HPDE6-E6E7 (cell line): Measurements from ENCODE around the gene DAB1.
"Not testable (repeated sequence)": the region's sequence is repeated elsewhere in the genome, so short reads cannot be mapped to it uniquely, and the experiment has no call there.

ENCODE experiments used
- DNase-seq: peaks from one replicate; pipeline ENCODE4 v3.0.0; 2011; ENCODE audit warnings: missing footprints; ENCODE audit errors: extremely low spot score

DAB1 gene

DNA sequence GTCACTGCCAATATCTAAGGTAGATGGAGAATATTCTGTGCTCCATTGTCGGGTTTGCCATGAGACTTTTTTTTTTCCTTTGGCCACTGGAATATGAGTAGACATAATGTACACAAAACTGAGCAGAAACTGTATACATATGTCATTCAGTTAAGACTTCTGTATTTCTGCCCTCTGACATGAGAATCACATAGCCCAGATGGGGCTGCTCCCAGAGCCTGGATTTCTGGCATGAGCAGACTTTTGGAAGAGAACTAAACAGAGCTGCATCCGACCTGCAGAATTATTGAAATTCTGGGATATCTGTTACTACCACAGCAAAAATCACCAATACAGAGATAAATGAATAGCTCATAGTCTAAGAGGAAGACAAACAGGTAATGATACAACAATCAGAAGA lies 62.3 kb downstream of the DAB1 start:
- no peak for DNase-seq

DNA sequence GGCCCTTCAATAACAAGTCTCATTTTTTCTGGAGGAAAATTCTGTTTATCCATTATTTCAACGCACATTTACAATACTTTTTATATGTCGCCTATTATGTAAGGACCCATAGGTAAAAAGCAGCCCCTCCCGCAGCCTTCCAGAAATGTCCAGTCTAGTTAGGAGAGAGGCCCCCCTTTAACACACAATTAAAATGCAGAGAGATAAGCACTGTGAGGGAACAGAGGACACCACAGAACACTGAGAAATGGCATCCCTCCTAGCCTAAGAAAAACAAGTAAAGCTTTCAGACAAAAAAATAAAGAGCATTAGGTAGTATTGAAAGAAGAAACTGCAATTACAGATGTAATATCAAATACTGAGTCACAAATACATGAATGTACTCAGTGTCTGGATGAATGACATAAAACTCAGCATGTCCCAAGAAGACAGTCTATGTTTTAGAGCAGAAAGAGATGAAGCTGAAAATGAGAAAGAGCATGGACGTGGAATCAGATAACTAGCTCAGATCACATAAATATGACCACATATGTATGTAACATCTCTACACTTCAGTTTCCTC lies 62.9 kb downstream of the DAB1 start:
- DNase-seq: no peak

DNA sequence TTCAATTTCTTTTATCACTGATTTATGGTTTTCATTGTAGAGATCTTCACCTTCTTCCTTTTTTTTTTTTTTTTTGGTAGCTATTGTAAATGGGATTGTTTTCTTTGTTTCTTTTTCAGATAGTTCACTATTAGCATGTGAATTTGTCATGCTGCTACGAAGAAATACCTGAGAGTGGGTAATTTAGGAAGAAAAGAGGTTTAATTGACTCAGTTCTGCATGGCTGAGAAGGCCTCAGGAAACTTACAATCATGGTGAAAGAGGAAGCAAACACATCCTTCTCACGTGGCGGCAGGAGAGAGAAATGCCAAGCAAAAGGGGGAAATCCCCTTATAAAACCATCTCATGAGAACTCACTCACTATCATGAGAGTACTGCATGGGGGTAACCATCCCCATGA lies 66.4 kb downstream of the DAB1 start:
- no peak for DNase-seq

DNA sequence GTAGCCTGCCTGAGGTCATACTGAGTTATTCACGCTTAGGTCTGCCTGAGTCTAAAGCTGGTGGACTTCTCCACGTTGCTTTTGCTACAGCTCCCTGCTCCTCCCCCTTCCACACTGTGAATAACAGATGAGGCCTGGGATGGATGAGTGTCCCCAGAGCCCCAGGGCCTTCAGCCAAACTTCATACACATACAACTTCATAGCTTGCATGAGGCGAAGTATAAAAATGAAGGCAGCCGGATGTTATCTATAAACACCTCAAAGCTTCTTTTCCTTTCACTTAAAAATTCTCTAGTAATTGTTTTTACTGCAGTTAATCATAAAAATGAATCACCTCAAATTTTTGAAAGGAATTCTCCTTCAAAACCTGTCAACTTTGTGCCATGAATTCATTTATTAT lies 70.2 kb downstream of the DAB1 start:
- DNase-seq: no peak

DNA sequence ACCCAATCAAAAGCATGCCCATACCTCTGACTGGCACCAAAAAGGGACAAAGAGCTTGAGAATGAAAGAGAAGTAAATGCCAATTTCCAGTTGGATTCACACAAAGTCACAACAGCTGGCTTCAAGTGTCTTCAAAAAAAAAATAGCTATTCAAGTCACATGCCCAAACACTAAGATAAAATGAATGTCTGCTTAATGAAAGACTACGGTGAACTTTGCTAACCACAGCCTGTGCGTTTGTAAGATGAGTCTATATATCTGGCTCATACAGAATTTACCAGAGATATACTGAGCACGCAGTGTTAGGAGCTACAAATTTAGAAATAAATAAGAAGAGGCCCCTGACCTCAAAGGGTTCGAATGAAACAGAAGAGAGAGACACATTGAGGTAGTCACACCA lies 73.2 kb downstream of the DAB1 start:
- no peak for DNase-seq

DNA sequence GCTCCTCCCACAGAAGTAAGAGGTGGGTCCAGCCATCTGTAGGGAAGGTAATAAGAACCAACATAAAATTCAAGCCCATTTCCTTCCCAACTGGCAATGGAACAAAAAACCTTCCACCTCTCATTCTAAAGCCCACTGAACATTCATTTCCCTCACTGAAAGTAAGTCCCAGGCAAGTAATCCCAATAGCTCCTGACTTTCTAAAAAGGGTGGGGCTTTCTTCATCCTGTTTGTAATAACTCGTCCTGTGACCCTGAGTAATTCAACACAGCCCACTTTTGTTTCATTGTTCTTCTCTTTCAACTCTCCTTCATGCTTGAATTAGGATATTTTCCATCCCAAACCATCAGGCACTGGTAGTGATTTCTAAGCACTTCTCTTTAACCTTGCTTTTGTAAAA lies 74.9 kb downstream of the DAB1 start:
- no peak for DNase-seq

DNA sequence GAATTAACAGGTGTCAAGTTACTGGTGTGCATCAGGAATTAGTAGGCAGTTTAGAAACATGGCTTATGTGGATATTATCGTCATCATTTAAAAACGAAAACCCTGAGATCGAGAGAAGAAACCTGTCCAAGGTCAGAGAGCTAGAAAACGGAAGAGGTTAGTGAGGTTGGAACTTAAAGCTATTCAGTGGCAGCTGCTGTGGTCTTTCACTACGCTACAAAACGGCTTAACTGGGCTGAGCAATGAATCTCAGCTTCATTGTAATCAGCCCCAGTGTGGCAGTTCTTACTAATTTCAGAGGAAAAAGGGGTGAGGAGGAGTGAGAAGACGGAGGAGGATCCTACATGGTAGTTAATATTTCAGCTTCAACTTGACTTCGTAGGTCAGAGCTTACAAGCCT lies 77.9 kb downstream of the DAB1 start:
- DNase-seq: no peak

DNA sequence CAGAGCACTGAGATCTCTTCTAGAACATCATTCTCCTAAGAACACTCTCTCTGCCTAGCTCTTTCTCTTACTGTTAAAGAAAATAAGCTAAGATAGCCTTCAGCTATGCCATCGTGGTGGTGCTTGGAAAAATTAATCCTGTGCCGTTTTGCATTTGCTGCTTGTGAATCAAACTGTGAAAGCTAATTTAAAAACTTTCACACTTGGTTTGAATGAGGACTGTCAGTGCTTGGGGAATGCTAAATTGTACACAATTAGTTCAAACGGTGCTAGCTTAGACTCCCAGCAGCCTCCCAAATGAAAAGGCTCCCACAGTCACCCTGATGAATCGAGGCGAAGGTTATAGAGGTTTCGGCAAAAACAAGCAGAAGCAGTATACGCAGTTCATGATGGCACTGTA lies 79.6 kb downstream of the DAB1 start:
- no peak for DNase-seq

DNA sequence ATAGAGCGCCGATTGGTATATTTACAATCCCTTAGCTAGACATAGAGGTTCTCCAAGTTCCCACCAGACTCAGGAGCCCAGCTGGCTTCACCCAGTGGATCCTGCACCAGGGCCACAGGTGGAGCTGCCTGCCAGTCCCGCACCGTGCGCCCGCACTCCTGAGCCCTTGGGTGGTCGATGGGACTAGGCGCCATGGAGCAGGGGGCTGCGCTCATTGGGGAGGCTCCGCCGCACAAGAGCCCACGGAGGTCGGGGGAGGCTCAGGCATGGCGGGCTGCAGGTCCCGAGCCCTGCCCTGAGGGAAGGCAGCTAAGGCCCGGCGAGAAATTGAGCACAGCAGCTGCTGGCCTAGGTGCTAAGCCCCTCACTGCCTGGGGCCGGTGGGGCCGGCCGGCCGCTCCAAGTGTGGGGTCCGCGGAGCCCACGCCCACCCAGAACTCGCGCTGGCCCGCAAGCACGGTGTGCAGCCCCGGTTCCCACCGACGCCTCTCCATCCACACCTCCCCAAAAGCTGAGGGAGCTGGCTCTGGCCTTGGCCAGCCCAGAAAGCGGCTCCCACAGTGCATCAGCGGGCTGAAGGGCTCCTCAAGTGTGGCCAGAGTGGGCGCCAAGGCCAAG lies 80.5 kb downstream of the DAB1 start:
- DNase-seq: not testable (repeated sequence)

DNA sequence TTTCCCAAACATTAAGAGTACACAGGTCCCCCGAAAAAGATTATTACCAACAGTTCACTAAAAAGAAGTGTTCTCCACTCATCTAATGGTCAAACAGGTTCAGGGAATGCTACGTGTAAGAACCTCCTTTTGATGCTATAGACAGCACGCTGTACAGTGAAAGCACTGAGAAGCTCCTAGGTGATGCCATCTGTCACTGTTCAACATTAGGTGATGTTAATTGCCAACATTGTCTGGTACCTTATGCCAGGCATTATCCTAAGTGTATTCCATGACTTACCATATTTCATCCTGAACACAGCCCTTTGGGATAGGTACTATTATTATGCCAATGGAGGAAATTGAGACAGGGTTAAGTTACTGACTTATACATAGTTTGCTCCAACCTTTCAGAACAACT lies 82.1 kb downstream of the DAB1 start:
- DNase-seq: no peak

DNA sequence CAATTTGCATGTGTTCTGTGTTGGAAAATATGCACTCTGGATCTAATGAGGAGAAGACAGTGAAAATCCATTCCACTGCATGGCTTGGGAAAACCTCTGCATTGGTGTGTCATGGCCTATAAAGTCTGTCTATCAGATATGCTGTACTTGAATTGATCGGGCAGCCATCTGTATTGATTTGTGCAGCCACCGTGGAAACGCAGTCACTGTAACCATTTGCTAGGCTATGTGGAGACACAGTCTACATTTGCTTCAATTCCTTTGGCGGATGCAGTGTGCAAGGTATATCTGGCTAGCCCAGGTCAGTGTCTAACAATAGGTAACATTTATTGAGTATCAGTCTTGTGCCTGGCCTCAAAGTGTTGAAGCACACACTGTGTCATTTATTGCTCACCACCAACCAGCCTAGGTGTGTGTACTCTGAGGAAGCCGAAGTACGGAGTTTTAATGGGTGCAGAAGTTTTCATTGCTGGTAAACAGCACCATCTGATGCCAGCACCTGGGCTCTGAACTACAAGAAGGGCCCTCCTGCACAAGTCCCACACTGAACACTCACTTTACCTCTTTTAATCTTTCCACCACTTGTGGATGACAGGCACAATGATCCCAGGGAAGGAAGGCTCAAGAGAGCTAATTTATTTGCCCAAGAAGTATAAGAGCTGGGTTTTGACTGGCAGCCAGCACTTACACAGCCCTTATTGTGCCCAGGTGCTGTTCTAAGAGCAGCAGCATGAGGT lies 83.4 kb downstream of the DAB1 start:
- DNase-seq: no peak

DNA sequence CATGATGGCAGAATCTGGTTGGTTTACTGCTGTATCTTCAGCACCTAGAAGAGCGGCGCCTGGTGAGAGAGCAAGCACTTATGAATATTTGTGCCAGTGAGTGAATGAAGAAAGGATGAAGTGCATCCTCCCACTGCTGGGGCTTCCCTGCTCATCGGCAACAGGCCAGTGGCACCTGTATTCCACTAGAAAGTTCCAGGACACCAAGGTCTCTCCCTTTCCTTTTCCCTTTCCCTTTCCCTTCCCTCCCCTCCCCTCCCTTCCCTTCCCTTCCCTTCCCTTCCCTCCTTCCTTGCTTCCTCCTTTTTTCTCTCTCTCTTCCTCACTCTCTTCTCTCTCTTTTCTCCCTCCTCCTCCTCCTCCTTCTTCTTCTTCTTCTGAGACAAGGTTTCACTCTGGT lies 86.2 kb downstream of the DAB1 start:
- no peak for DNase-seq

DNA sequence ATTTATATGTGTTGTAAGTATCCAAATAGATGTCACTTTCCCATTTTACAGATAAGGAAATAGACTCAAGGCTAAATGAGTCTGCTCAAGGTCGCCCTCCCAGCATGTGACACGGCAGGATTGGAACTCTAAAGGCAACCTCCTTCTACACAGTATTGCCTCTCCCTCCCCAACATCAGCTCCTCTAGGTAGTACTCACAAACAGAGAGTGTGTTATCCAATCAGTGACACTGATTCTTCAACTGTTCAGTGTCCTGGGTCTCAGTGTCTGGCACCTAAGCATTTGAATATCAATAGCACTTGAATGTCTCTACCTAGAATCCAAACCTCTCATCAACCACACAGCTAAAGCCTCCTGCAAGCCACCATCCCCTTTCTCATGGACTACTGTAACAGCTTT lies 87.1 kb downstream of the DAB1 start:
- DNase-seq: no peak

DNA sequence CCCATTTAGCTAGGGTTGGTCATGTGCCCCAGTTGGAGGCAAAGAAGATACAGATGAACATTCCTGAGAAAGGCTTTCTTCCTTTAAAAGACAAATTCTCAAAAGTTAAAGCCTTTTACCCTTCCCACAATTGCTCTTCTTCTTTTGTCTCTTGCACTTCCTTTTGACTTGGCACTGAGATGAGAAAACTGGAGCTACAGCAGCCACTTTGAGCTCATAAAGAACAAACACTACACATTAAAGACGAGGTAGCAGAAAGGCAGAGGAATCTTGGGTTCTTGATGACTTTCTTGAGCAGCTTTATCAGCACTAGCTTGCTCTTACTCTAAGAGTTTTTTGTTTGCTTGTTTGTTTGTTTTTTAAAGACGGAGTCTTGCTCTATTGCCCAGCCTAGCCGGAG lies 92.2 kb downstream of the DAB1 start:
- no peak for DNase-seq

DNA sequence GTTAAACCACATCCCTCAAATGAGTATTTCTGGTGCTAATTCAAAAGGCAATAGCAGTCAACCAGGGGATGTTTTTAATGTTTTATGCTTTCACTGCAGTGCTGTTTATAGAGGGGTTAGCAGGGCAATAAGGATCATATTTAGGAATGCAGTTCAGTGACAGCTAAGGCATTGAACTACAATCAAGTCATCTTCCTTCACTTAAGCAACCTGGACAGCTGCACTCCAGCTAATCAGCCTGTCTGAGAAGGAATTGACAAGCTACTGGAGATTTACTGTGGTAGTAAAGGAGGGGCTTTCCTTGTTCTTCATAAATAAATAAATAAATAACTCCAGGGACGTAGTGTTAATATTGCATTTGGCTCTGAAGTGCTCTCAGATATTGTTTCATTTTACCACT lies 93.9 kb downstream of the DAB1 start:
- DNase-seq: no peak

DNA sequence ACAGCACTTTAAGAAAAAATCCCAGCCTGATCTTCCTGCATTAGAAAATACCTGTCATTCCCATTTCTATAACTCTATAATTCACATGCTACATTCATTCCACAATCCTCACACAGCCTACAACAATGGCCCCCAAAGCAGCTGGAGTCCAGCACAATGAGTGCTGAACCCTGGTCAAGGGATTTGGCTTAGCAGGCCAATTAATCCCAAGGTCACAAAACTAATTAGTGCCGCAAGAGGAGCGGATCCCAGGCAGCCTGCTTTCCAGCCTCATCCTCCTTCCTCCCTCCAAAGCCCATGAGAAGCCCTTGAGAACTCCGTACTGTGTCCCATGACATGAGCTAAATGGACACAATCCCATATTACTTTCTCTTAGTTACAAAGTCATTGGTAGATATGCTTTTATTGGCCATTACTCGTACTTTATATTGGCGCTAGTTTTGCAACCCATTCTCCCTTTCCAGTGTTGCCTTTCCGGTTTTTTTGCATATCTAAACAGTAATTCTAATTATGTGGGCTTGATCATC lies 94.8 kb downstream of the DAB1 start:
- no peak for DNase-seq

DNA sequence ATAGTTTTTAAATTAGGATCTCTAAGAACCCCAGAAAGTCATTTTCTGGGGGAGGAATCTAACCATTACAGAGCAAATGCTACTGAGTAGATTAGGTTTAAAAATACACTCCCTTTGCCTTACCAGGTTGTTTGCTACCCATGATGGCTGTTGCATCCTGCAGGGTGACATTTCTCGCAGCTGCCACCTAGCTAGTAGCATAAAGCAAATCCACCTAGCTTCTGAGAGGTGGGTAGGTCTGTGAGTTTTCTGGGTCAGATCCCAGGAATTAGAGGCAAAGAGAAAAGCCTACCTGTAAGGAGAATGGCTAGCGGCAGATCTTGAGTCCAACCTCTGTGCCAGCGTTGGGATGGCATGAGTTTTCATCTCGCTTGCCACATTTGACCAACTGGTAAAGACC lies 95.9 kb downstream of the DAB1 start:
- no peak for DNase-seq

DNA sequence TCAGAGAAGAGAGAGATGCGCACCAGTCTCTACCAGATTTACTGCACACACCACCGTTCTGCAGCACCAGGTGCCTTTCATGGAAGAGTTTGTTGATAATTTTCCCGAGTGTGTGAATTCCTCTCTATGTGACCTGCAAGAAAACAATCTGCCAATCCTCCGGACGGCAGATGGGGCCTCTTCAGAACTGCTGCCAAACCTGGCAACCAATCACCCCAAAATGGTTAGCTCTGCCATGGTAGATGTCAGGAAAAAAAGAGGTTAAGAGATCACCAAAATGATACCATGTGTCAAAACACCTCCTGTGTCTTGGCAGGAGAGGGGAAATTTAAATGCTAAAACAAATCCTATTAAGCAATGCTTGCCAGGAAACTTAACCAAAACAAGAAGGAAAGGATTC lies 96.5 kb downstream of the DAB1 start:
- DNase-seq: no peak

DNA sequence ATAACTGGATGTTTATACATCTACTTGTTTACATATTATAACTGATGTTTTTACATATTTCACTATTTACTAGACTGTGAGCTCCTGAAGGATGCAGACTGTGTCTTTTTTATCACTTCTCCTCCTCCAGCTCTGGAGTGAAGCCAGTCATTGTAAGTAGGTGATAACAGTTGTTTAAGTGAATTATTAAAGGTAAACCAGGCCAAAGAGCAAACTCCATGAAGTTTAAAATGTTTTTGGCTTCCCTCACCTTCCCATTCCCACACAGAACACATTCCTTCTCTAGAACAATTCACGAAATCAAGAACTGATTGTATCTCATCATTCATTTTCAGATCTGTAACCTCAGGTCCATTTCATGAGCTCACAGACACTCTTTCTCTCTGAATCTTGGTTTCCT lies 98.3 kb downstream of the DAB1 start:
- DNase-seq: no peak

DNA sequence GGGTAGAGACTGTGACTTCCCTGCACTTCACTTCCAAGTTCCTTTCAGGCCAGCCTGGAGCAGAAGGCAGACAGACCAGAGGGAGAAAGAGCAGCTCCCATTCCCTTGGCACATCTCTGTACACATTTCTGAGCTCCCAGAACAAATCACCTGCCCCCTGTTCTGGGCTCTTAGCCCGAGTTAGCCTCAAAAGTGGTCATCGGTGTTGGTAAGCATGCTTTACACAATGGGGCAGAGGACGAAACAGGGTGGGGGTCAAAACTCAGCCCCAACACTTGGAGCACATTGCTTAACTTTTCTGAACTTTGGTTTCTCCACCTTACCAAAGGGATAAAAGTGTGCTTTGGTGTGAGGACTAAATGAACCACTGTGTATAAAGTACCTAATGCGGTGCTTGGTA lies 98.7 kb downstream of the DAB1 start:
- DNase-seq: no peak

DNA sequence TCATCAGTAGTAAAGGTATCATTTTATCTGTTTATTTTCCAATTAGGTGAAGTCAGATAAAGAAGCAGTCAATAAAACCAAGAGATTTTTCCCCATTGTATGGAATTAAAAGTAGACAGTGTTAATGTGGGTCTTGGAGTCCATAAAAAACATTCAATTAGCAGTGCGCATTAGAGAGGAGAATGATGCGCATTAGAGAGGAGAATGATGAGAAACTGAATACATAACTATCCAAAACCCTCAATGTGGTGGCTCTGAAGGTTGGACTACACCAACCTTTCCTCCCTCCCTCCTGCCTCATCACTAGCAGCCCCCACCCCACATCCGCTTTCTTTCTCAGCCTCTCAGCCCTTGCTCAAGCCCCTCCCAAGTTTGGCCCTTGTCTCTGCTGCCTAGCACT lies 99.5 kb downstream of the DAB1 start:
- DNase-seq: no peak

DNA sequence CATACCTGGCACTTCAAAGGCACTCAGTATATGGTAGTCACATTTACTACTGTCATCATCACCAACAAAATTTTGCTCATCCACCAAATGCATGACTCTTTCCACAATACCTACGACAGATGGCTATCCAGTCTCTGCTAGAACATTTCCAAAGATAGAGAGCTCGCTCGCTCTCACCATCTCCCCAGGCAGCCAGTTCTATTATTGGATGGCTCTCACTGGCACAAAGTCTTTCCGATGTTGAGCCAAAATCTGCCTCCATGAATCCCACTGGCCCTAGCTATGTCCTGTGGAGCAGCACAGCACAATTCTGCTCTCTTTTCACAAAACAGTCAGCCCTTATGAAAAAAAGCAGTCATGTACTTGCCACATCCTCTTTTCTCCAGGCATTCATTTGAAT lies 102.1 kb downstream of the DAB1 start:
- no peak for DNase-seq

DNA sequence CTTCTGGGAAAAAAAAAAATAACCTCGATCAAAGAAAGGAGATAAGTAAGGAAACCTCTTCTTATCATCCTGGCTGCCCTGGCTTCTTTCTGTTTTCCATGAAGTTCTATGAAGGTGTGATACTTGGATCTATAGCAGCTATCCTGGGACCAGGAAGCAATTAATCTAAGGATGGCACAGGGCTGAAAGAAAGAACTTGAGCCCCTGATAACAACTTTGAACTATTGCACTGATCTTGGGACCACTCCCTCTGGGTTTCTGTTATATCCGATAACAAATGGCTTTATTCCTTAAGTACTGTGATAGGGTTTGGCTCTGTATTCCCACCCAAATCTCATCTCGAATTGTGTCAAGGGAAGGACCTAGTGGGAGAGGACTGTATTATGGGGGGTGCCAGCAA lies 104.1 kb downstream of the DAB1 start:
- no peak for DNase-seq
